Measurements from ENCODE around the gene PRKCQ.

PRKCQ gene

DNA sequence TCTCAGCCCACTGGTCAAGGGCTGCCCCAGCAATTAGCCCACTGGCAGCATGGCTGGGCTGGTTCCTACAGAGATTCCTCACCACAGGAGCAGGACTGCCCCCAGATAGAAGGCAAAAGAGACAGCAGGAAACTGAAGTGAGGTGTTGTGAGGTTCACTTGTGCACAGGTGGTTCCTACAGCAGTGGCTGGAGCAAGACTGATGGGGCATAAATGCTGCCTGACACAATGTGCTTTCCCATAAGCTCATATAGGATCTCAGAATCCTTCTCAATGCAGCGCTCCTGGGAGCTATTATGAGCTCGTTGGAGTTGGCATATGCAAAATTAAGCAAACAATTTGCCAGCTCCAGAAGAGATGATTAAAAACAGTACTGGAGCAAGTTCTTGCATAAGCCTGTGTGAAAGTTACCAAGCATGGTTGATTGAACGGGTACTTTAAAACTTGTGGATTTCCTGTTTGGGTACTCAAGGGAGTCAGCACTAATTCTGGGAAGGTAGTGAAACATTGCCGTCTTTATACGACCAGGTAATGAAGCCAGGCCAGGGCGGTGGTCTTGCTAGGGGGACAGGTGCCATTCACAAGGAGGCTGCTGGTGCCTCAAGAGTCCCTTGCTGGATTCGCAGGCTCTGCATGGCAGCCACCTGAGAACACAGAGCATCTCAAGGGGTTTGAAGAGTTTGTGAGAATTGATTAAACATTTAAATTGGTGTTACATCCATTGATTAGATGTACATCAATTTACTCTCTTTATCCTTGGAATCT is 20.3 kb upstream of the PRKCQ start:
- no peaks in the 10 kb centered on the region for H4K20me1 ChIP-seq (ENCODE audit: insufficient read depth, low read length)
- H3K79me2 ChIP-seq (ENCODE audit: insufficient read depth, low read length) = no peaks in the 10 kb centered on the region
- no peaks in the 10 kb centered on the region for H3K4me1 ChIP-seq (ENCODE audit: insufficient read depth, low read length, severe bottlenecking)
- no peaks in the 10 kb centered on the region for H3K9me3 ChIP-seq (ENCODE audit: low read length)
- H3K4me3 ChIP-seq (ENCODE audit: low read depth, low read length, poor library complexity, severe bottlenecking) = no peak overlapping the region
- H2AFZ ChIP-seq (ENCODE audit: low read length) = no peak overlapping the region
- no peak overlapping the region for H3K4me2 ChIP-seq (ENCODE audit: low read length)
- H3K9ac ChIP-seq (ENCODE audit: low read length) = no peak overlapping the region
- H3K27me3 ChIP-seq (ENCODE audit: insufficient read depth, low read length) = no peaks in the 10 kb centered on the region
- H3K36me3 ChIP-seq (ENCODE audit: insufficient read depth, low read length) = no peaks in the 10 kb centered on the region
- TF ChIP-seq, protein P1, sequence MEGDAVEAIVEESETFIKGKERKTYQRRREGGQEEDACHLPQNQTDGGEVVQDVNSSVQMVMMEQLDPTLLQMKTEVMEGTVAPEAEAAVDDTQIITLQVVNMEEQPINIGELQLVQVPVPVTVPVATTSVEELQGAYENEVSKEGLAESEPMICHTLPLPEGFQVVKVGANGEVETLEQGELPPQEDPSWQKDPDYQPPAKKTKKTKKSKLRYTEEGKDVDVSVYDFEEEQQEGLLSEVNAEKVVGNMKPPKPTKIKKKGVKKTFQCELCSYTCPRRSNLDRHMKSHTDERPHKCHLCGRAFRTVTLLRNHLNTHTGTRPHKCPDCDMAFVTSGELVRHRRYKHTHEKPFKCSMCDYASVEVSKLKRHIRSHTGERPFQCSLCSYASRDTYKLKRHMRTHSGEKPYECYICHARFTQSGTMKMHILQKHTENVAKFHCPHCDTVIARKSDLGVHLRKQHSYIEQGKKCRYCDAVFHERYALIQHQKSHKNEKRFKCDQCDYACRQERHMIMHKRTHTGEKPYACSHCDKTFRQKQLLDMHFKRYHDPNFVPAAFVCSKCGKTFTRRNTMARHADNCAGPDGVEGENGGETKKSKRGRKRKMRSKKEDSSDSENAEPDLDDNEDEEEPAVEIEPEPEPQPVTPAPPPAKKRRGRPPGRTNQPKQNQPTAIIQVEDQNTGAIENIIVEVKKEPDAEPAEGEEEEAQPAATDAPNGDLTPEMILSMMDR (IDR thresholded peaks at IDR 0.05; ENCODE audit: low read length) = no peak
- no peak for TF ChIP-seq EZH2 (IDR thresholded peaks at IDR 0.05; ENCODE audit: borderline replicate concordance, low read length)
- no peaks in the 10 kb centered on the region for H3F3A ChIP-seq (ENCODE audit: insufficient read depth, low read length)
- H3K9me2 ChIP-seq (ENCODE audit: low read depth, low read length) = no peaks in the 10 kb centered on the region
- H3K27ac ChIP-seq (ENCODE audit: low read depth, low read length, poor library complexity, severe bottlenecking) = no peak overlapping the region

DNA sequence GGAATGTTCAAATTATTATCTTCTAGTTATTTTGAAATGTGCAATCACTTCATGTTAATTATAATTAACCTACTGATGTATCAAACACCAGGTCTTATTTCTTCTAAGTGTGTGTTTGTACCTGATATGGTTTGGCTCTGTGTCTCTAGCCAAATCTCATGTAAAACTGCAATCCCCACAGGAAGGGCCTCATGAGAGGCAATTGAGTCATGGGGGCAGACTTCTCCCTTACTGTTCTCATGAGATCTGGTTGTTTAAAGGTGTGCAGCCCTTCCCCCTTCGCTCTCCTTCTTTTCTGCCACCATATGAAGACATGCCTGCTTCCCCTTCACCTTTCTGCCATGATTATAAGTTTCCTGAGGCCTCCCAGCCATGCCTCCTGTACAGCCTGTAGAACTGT is 18.6 kb upstream of the PRKCQ start:
- Histone ChIP-seq H3K4me3 (ENCODE audit: low read depth, low read length, poor library complexity, severe bottlenecking) (no peak overlapping the region), H3K79me2 (ENCODE audit: insufficient read depth, low read length) (no peaks in the 10 kb centered on the region), H3K27ac (ENCODE audit: low read depth, low read length, poor library complexity, severe bottlenecking) (no peak overlapping the region), H3K9ac (ENCODE audit: low read length) (no peak overlapping the region), H3K9me2 (ENCODE audit: low read depth, low read length) (no peaks in the 10 kb centered on the region), H3K9me3 (ENCODE audit: low read length) (no peaks in the 10 kb centered on the region), H3K4me2 (ENCODE audit: low read length) (no peak overlapping the region), H2AFZ (ENCODE audit: low read length) (no peak overlapping the region), H3F3A (ENCODE audit: insufficient read depth, low read length) (no peaks in the 10 kb centered on the region), H3K36me3 (ENCODE audit: insufficient read depth, low read length) (no peaks in the 10 kb centered on the region), H3K4me1 (ENCODE audit: insufficient read depth, low read length, severe bottlenecking) (no peaks in the 10 kb centered on the region), H3K27me3 (ENCODE audit: insufficient read depth, low read length) (no peaks in the 10 kb centered on the region), H4K20me1 (ENCODE audit: insufficient read depth, low read length) (no peaks in the 10 kb centered on the region)
- no peak for TF ChIP-seq EZH2 (IDR thresholded peaks at IDR 0.05; ENCODE audit: borderline replicate concordance, low read length)
- TF ChIP-seq, protein P1 (IDR thresholded peaks at IDR 0.05; ENCODE audit: low read length) = no peak

DNA sequence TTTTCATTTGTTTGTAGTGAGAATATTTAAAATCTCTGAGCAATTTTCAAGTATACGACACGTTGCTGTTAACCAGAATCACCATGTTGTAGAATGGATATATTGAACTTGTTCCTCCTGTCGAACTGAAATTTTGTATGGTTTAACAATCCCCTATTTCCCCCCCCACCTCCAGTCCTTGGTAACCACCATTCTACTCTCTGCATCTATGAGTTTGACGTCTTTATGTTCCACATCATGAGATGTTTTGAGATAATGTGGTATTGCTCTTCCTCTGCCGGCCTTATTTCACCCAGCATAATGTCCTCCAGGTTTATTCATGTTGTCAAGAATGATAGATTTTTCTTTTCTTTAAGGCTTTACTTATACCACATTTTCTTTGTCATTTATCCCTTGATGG is 17.4 kb upstream of the PRKCQ start:
- Histone ChIP-seq H3K4me1 (ENCODE audit: insufficient read depth, low read length, severe bottlenecking) (no peaks in the 10 kb centered on the region), H3K27ac (ENCODE audit: low read depth, low read length, poor library complexity, severe bottlenecking) (no peak overlapping the region), H4K20me1 (ENCODE audit: insufficient read depth, low read length) (no peaks in the 10 kb centered on the region), H3K79me2 (ENCODE audit: insufficient read depth, low read length) (no peaks in the 10 kb centered on the region), H3K9ac (ENCODE audit: low read length) (no peak overlapping the region), H3K4me3 (ENCODE audit: low read depth, low read length, poor library complexity, severe bottlenecking) (no peak overlapping the region), H3F3A (ENCODE audit: insufficient read depth, low read length) (no peaks in the 10 kb centered on the region), H3K36me3 (ENCODE audit: insufficient read depth, low read length) (no peaks in the 10 kb centered on the region), H3K27me3 (ENCODE audit: insufficient read depth, low read length) (no peaks in the 10 kb centered on the region), H3K9me3 (ENCODE audit: low read length) (no peaks in the 10 kb centered on the region), H3K4me2 (ENCODE audit: low read length) (no peak overlapping the region), H3K9me2 (ENCODE audit: low read depth, low read length) (no peaks in the 10 kb centered on the region), H2AFZ (ENCODE audit: low read length) (no peak overlapping the region)
- TF ChIP-seq, protein P1 (IDR thresholded peaks at IDR 0.05; ENCODE audit: low read length) = no peak
- no peak for TF ChIP-seq EZH2 (IDR thresholded peaks at IDR 0.05; ENCODE audit: borderline replicate concordance, low read length)
